Fibroblast of lung (primary cell): Measurements from ENCODE around the gene VPS37D. TPM values are rescaled to one million over a fixed set of nuclear protein-coding genes. Genes with fewer than 3 reads are reported as not detected.

ENCODE experiments used
- DNase-seq, 2 donors: peaks; one replicate each; pipeline versions ENCODE4 v3.0.0 to v3.0.0-alpha.2; 2010; ENCODE audit warnings: low read depth in 2 of 2
- H2AFZ ChIP-seq: 2 replicates; pipeline ENCODE4 v1.5.1; 2012; ENCODE audit warnings: low read length, control low read depth, inconsistent platforms
- H3K27ac ChIP-seq: 2 replicates; pipeline ENCODE4 v1.5.1; 2011; ENCODE audit warnings: low read length, control low read depth; ENCODE audit not compliant: insufficient read depth
- H3K27me3 ChIP-seq: 2 replicates; pipeline ENCODE4 v1.5.1; 2011; ENCODE audit warnings: mild to moderate bottlenecking, low read length; ENCODE audit not compliant: control insufficient read depth, insufficient read depth
- H3K36me3 ChIP-seq: 2 replicates; pipeline ENCODE4 v1.5.1; 2011; ENCODE audit warnings: low read length; ENCODE audit not compliant: control insufficient read depth, insufficient read depth
- H3K4me1 ChIP-seq: 2 replicates; pipeline ENCODE4 v1.5.1; 2011; ENCODE audit warnings: low read length; ENCODE audit not compliant: control insufficient read depth, insufficient read depth; ENCODE audit errors: extremely low read depth
- H3K4me2 ChIP-seq: 2 replicates; pipeline ENCODE4 v1.5.1; 2011; ENCODE audit warnings: low read length, control low read depth; ENCODE audit not compliant: insufficient read depth; ENCODE audit errors: extremely low read depth
- H3K4me3 ChIP-seq, 4 experiments: fragments of 200-600 bp in 1 of 4; sonication (generic) in 1 of 4; replicated peaks in 1 of 4; 2 replicates each; pipeline ENCODE4 v1.5.1; 2011 to 2016; ENCODE audit warnings: low read length in 4 of 4, low read depth in 3 of 4, mild to moderate bottlenecking in 3 of 4, control low read depth in 2 of 4, inconsistent platforms in 1 of 4, mixed read lengths in 1 of 4; ENCODE audit not compliant: insufficient read depth in 1 of 4; ENCODE audit errors: control extremely low read depth in 1 of 4
- H3K79me2 ChIP-seq: 2 replicates; pipeline ENCODE4 v1.5.1; 2012; ENCODE audit warnings: mild to moderate bottlenecking, low read length, inconsistent platforms; ENCODE audit not compliant: control insufficient read depth, insufficient read depth
- H3K9ac ChIP-seq: 2 replicates; pipeline ENCODE4 v1.5.1; 2011; ENCODE audit warnings: mild to moderate bottlenecking, low read length, control low read depth; ENCODE audit not compliant: insufficient read depth
- H3K9me3 ChIP-seq: 2 replicates; pipeline ENCODE4 v1.5.1; 2012; ENCODE audit warnings: low read depth, low read length; ENCODE audit not compliant: control insufficient read depth, insufficient read depth
- H4K20me1 ChIP-seq: 2 replicates; pipeline ENCODE4 v1.5.1; 2011; ENCODE audit warnings: low read length; ENCODE audit not compliant: control insufficient read depth, insufficient read depth; ENCODE audit errors: extremely low read depth
- EZH2 ChIP-seq: IDR thresholded peaks from 2 replicates; pipeline ENCODE4 v1.5.1; 2012; ENCODE audit warnings: low read length, control low read depth, mild to moderate bottlenecking; ENCODE audit errors: missing control alignments
- polyA plus RNA-seq, 2 donors: library from polyadenylated mRNA; depleted of rRNA in 1 of 2; stranded (reverse) in 1 of 2; unstranded in 1 of 2; fragments of >200 nt; gene quantifications; 2 replicates each; pipeline ENCODE4 v1.2.1, GENCODE V29; 2011 to 2012; ENCODE audit warnings: missing spikeins in 1 of 2
- total RNA-seq: library from RNA; depleted of rRNA; stranded (reverse); fragments of >200 nt; gene quantifications from 2 replicates; pipeline ENCODE4 v1.2.1, GENCODE V29; 2014
- TF ChIP-seq, protein P1 (sequence below), 2 donors: IDR thresholded peaks in 1 of 2; conservative IDR thresholded peaks in 1 of 2; 1 replicate in 1 of 2; 2 replicates in 1 of 2; pipeline ENCODE4 v1.5.1; 2011 to 2012; ENCODE audit warnings: low read length in 2 of 2, control low read depth in 1 of 2, inconsistent platforms in 1 of 2, low read depth in 1 of 2, mild to moderate bottlenecking in 1 of 2

The VPS37D gene
- total and polyA plus RNA-seq, 2 donors (not counting 1 experiment from before 2014, with no cell fraction given), result 0.87 to 6.8 TPM

DNA sequence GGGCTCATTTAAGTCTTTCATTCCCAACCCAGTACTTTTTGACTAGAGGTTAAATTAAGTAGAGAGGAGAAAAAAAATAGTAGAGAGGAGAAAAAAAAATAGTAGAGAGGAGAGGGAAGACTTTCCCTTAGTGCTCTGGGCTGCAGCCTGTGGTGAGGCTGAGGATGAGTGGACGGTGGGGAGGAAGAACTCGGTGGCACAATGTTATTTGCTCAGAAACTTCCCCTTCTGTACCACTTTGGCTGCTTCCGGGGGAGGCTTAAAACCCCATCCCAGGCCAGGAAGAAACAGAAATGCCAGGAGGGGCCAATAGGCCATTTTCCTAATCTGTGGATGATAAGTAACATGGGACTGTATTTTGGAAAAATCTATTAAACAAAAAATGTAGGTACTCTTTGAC is 28.7 kb upstream of the VPS37D start:
- H4K20me1 ChIP-seq, result no peaks in the 10 kb centered on the region
- no peak overlapping the region for H3K4me2 ChIP-seq
- H2AFZ ChIP-seq, result no peak overlapping the region
- no peak overlapping the region for H3K4me3 ChIP-seq
- no peaks in the 10 kb centered on the region for H3K9me3 ChIP-seq
- H3K27me3 ChIP-seq, result peaks cover under 1% of the 10 kb centered on the region
- TF ChIP-seq, protein P1, sequence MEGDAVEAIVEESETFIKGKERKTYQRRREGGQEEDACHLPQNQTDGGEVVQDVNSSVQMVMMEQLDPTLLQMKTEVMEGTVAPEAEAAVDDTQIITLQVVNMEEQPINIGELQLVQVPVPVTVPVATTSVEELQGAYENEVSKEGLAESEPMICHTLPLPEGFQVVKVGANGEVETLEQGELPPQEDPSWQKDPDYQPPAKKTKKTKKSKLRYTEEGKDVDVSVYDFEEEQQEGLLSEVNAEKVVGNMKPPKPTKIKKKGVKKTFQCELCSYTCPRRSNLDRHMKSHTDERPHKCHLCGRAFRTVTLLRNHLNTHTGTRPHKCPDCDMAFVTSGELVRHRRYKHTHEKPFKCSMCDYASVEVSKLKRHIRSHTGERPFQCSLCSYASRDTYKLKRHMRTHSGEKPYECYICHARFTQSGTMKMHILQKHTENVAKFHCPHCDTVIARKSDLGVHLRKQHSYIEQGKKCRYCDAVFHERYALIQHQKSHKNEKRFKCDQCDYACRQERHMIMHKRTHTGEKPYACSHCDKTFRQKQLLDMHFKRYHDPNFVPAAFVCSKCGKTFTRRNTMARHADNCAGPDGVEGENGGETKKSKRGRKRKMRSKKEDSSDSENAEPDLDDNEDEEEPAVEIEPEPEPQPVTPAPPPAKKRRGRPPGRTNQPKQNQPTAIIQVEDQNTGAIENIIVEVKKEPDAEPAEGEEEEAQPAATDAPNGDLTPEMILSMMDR (conservative IDR thresholded peaks at IDR 0.05 in 1 of 2, IDR thresholded peaks at IDR 0.05 in 1 of 2; ENCODE audit: low read depth in 1 of 2, low read length in 2 of 2), result no peak
- no peak for TF ChIP-seq EZH2
- no peaks in the 10 kb centered on the region for H3K4me1 ChIP-seq
- DNase-seq, result no peak
- H3K9ac ChIP-seq, result no peak overlapping the region
- no peaks in the 10 kb centered on the region for H3K36me3 ChIP-seq
- no peaks in the 10 kb centered on the region for H3K79me2 ChIP-seq
- no peak overlapping the region for H3K27ac ChIP-seq

- H3K9me3 ChIP-seq, result no peaks in the 10 kb centered on the region
- DNase-seq, result peak in 1 of 2 donors; percentile 25
- no peak overlapping the region for H3K27ac ChIP-seq
- no peak overlapping the region for H3K4me2 ChIP-seq
- H3K79me2 ChIP-seq, result no peaks in the 10 kb centered on the region
- H3K36me3 ChIP-seq, result no peaks in the 10 kb centered on the region
- H3K4me1 ChIP-seq, result no peaks in the 10 kb centered on the region
- no peak overlapping the region for H3K4me3 ChIP-seq
- H4K20me1 ChIP-seq, result no peaks in the 10 kb centered on the region
- H3K9ac ChIP-seq, result no peak overlapping the region
- TF ChIP-seq, protein P1 (conservative IDR thresholded peaks at IDR 0.05 in 1 of 2, IDR thresholded peaks at IDR 0.05 in 1 of 2; ENCODE audit: low read depth in 1 of 2, low read length in 2 of 2), result no peak
- TF ChIP-seq EZH2, result no peak
- H3K27me3 ChIP-seq, result peaks cover 23% of the 10 kb centered on the region
- no peak overlapping the region for H2AFZ ChIP-seq
Observed at GRCh38 chr7:73642834-73643233, 24.8 kb upstream of the VPS37D start.

GRCh38 chr7:73644688-73645286 is 22.8 kb upstream of the VPS37D start:
- no peaks in the 10 kb centered on the region for H3K4me1 ChIP-seq
- H4K20me1 ChIP-seq, result no peaks in the 10 kb centered on the region
- H2AFZ ChIP-seq, result no peak overlapping the region
- H3K4me2 ChIP-seq, result no peak overlapping the region
- H3K79me2 ChIP-seq, result no peaks in the 10 kb centered on the region
- H3K9me3 ChIP-seq, result no peaks in the 10 kb centered on the region
- no peaks in the 10 kb centered on the region for H3K36me3 ChIP-seq
- no peak overlapping the region for H3K27ac ChIP-seq
- no peak for TF ChIP-seq EZH2
- TF ChIP-seq, protein P1 (conservative IDR thresholded peaks at IDR 0.05 in 1 of 2, IDR thresholded peaks at IDR 0.05 in 1 of 2; ENCODE audit: low read depth in 1 of 2, low read length in 2 of 2), result no peak
- H3K4me3 ChIP-seq, result no peak overlapping the region
- no peak overlapping the region for H3K9ac ChIP-seq
- H3K27me3 ChIP-seq, result peaks cover 35% of the 10 kb centered on the region
- no peak for DNase-seq
